A673 (cell line): ENCODE measurements around the gene UQCRC1. TPM values are rescaled to one million over a fixed set of nuclear protein-coding genes. Genes with fewer than 3 reads are reported as not detected.

ENCODE experiments used
- BruUV-seq: library from RNA; stranded (reverse); fragments of 400-500 nt; replicated peaks from 2 replicates; lab custom pipeline; 2021; lab: Mats Ljungman, UMichigan
- CTCF ChIA-PET: fragments of 300-600 bp; sonication (Branson Sonifier 250); formaldehyde crosslinking; loops from one replicate; lab custom pipeline; 2022; ENCODE audit warnings: antibody characterized with exemption; lab: Charles Lee
- POLR2A ChIA-PET: fragments of 300-600 bp; sonication (Branson Sonifier 250); formaldehyde crosslinking; loops from one replicate; lab custom pipeline; 2022; ENCODE audit warnings: antibody characterized with exemption; ENCODE audit not compliant: low non-redundant PET; lab: Charles Lee
- DNase-seq: peaks from one replicate; pipeline ENCODE4 v3.0.0-alpha.2; 2015; ENCODE audit warnings: low spot score
- H3K27ac ChIP-seq: fragments of 200-600 bp; sonication (generic); 2 replicates; pipeline ENCODE4 v1.5.1; 2016; ENCODE audit warnings: mixed run types, low read depth, mild to moderate bottlenecking, mixed read lengths, antibody characterized with exemption, low read length; ENCODE audit not compliant: poor library complexity, severe bottlenecking
- H3K27me3 ChIP-seq: fragments of 200-600 bp; sonication (generic); replicated peaks from 2 replicates; pipeline ENCODE4 v1.6.1; 2017; ENCODE audit warnings: mixed run types, low read depth, mild to moderate bottlenecking, mixed read lengths, antibody characterized with exemption, low read length; ENCODE audit not compliant: insufficient read depth, poor library complexity
- H3K36me3 ChIP-seq: fragments of 200-600 bp; sonication (generic); 2 replicates; pipeline ENCODE4 v1.6.1; 2016; ENCODE audit warnings: mixed run types, mild to moderate bottlenecking, mixed read lengths, antibody characterized with exemption, low read length; ENCODE audit not compliant: insufficient read depth, poor library complexity, severe bottlenecking
- H3K4me1 ChIP-seq: fragments of 200-600 bp; sonication (generic); 2 replicates; pipeline ENCODE4 v1.6.1; 2017; ENCODE audit warnings: mixed run types, mild to moderate bottlenecking, mixed read lengths, antibody characterized with exemption, low read length; ENCODE audit not compliant: insufficient read depth, poor library complexity, severe bottlenecking
- H3K4me3 ChIP-seq: fragments of 200-600 bp; sonication (generic); 2 replicates; pipeline ENCODE4 v1.5.1; 2016; ENCODE audit warnings: low read depth, mixed run types, mild to moderate bottlenecking, mixed read lengths, low read length; ENCODE audit not compliant: poor library complexity, severe bottlenecking
- H3K9me3 ChIP-seq: fragments of 200-600 bp; sonication (generic); 2 replicates; pipeline ENCODE4 v1.6.1; 2016; ENCODE audit warnings: mixed run types, low read depth, mild to moderate bottlenecking, mixed read lengths, antibody characterized with exemption, low read length; ENCODE audit not compliant: poor library complexity, severe bottlenecking
- CTCF ChIP-seq: fragments of 300-800, 200-600 bp; sonication (generic); conservative IDR thresholded peaks from 2 replicates; pipeline ENCODE4 v1.5.1; 2017; ENCODE audit warnings: low read depth, mild to moderate bottlenecking, antibody characterized with exemption, low read length, moderate library complexity, mixed read lengths
- EZH2 ChIP-seq: fragments of 200-600 bp; sonication (generic); IDR thresholded peaks from 2 replicates; pipeline ENCODE4 v1.6.1; 2017; ENCODE audit warnings: borderline replicate concordance, low read depth, mild to moderate bottlenecking, mixed read lengths, antibody characterized with exemption, low read length; ENCODE audit not compliant: poor library complexity, severe bottlenecking
- intact Hi-C: fragments of 100-400 bp; cut with micrococcal nuclease; formaldehyde crosslinking; loops from one replicate; pipeline ENCODE4 v1.10.0; 2022; ENCODE audit not compliant: unreplicated experiment
- total RNA-seq: library from RNA; stranded (reverse); gene quantifications from 2 replicates; pipeline ENCODE4 v1.2.3, GENCODE V29; 2021

Gene UQCRC1
- total RNA-seq, 1 experiment from 2014 or later, result 189 TPM

GRCh38 chr3:48655606-48656005 is 46.2 kb upstream of the UQCRC1 start:
- H3K4me1 ChIP-seq, result no peaks in the 10 kb centered on the region
- no TSS peak for BruUV-seq
- no peak for DNase-seq
- H3K9me3 ChIP-seq, result no peaks in the 10 kb centered on the region
- H3K27me3 ChIP-seq, result no peaks in the 10 kb centered on the region
- H3K4me3 ChIP-seq, result peak overlapping the region; percentile 45
- no peak for TF ChIP-seq EZH2
- TF ChIP-seq CTCF, result no peak
- CTCF ChIA-PET, result no interaction called here
- no peak overlapping the region for H3K27ac ChIP-seq
- no peaks in the 10 kb centered on the region for H3K36me3 ChIP-seq
- intact Hi-C loops, result no loop called here
- POLR2A ChIA-PET, result no interaction called here

- H3K36me3 ChIP-seq, result no peaks in the 10 kb centered on the region
- H3K4me3 ChIP-seq, result no peak overlapping the region
- no peaks in the 10 kb centered on the region for H3K27me3 ChIP-seq
- no peak overlapping the region for H3K27ac ChIP-seq
- intact Hi-C loops, result no loop called here
- ChIA-PET CTCF (no interaction called here), POLR2A (no interaction called here)
- no peaks in the 10 kb centered on the region for H3K9me3 ChIP-seq
- BruUV-seq, result no TSS peak
- no peak for DNase-seq
- H3K4me1 ChIP-seq, result no peaks in the 10 kb centered on the region
- TF ChIP-seq EZH2, result no peak
- TF ChIP-seq CTCF, result no peak
These were observed 45.6 kb upstream of the UQCRC1 start for GRCh38 chr3:48655063-48655462.

GRCh38 chr3:48652923-48653715 is 43.7 kb upstream of the UQCRC1 start:
- no peak for DNase-seq
- H3K4me1 ChIP-seq, result no peaks in the 10 kb centered on the region
- H3K9me3 ChIP-seq, result no peaks in the 10 kb centered on the region
- ChIA-PET POLR2A (no interaction called here), CTCF (no interaction called here)
- no peaks in the 10 kb centered on the region for H3K27me3 ChIP-seq
- no peak overlapping the region for H3K27ac ChIP-seq
- TF ChIP-seq CTCF (no peak), EZH2 (no peak)
- H3K36me3 ChIP-seq, result no peaks in the 10 kb centered on the region
- intact Hi-C loops, result no loop called here
- no peak overlapping the region for H3K4me3 ChIP-seq
- no TSS peak for BruUV-seq
